Stimulated activated CD4-positive, alpha-beta T cell treated with anti-CD3 and anti-CD28 coated beads, Interleukin-15, amount 100 ng/mL, for 24 hours (primary cell): ENCODE data around the gene INSYN2B.

Experiments used
- DNase-seq: peaks from one replicate; pipeline ENCODE4 v3.0.0-alpha.2; 2020

Gene INSYN2B

DNA sequence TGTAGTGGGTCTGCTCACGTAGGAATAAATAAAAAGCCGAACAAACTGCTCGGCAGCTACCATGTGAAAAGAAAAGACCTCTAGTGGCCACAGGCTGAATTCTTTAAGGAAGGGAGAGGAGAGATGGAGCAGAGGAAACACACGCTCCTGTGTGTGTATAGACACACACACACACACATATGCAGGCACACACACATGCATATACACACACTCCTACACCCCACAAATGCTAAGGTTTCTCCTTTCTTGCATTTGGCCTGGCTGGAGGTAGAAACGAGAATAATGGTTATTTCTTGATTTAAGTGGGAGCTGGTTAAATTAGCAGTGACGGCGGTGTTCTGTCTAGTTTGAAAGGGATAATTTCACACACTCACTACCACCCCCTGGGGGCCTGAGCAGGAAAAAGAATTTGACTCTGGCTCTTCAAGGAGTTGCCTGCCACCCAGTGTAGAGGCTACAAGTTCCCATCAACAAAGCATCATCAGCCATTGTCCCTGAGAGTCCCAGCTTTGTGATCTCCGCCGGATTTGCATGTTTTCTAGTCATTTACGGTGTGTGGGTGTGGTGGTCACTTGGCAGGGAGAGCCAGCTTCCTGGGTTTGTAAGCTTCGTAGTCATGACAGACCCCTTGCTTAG, at the start of gene INSYN2B:
INSYN2B (minus strand) TSS at position 78 of the 636 bp plus-strand sequence. CDS start 96,597 bp downstream, outside the sequence.
- DNase-seq: peak; percentile 28

DNA sequence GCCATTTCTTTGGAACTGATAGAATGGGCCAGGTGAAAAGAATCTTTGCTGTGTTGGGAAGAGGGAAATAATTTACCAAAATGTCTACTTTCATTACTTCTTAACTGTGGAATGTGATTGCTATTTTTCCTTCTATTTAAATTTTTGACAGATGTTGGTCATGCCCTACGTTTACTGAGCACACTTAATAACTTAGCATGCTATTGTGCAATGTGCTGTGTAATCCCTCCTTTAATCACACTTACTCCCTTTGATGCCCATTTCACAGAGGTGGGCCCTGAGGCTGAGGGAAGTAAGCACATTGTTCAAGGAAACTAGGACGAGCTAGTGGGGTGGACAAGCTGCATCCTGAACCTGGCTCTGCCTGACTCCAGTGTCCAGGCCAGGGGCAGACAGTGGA, 47.8 kb upstream of the INSYN2B start:
- DNase-seq: no peak

DNA sequence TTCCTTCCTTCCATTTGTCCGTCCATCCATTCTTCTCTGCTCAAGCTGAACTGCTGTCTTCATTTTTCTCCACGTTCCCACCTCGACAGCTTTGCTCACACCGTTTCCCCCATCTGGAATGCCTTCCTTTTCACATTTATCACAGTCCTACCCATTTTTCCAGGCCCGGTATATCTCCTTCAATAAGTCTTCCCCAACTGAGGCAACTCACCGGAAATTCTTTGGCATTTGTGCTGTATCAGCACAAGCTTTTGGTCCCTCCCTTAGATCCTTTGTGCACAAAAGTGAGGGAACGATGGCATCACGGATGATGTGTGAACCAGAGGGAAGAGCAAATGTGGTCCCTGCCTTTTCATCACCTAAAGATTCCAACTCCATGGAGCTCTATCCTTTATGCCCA, 45.6 kb upstream of the INSYN2B start:
- no peak for DNase-seq

DNA sequence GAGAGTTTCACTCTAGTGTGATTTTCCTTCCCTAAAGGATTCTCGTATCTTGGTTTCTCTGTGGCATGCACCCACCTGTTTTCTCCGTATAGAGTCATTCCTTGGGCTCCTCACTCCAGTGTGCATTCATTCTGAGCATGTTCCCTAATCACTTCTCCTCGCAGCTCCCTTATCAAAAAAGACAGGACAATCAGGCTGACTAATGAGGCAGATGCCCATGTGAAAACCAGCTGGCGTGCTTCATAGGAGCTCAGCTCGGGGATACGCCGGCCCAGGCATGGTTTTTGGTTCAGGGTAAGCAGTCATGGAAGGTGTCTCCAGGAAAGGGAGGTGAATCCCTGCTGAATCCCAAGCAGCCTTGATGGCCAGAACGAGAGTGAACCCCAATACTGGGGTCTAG, 41.2 kb upstream of the INSYN2B start:
- no peak for DNase-seq

DNA sequence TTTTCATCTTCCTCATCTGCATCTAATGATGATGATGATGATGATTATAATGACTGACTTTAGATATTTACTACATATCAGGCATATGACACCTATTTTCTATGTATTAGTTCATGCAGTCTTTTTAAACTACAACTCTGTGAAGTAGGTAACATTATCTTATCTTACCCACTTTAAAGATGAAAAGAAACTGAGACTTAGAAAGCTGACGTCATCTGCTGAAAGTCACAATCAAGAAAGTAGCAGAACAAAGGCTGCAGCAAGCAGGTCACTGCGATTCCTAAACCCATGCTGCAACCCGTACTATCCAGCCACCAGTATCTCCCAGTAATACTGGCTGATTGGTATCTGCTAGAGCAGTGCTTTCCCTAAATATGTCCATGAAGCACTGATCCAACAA, 40.1 kb upstream of the INSYN2B start:
- DNase-seq: no peak

- DNase-seq: no peak
Observed at GRCh38 chr5:170012622-170013021, 32.3 kb upstream of the INSYN2B start.

DNA sequence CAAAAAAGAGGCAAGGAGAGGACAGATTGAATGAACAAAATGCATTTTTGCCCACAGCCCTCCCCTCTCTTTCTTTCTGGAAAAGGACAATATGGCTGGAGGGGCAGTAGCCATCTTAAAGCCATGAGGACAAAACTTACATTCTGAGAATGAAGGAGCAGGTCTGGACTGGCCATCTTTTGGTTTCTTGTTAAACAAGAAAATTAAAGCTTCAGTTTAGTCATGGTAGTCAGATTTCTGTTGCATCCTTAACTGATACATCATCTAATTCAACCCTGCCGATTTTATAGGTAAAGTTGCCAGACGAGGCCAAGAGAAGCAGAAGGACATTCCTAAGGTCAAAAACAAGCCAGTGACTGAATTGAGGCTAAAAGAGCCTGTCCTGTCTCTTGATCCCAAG, 31.5 kb upstream of the INSYN2B start:
- no peak for DNase-seq

- DNase-seq: no peak
Observed at GRCh38 chr5:170010595-170010994, 30.3 kb upstream of the INSYN2B start.

GRCh38 chr5:170008376-170008775, 28.1 kb upstream of the INSYN2B start:
- no peak for DNase-seq

GRCh38 chr5:170006021-170006420, 25.7 kb upstream of the INSYN2B start:
- no peak for DNase-seq

GRCh38 chr5:170000155-170000554, 19.9 kb upstream of the INSYN2B start:
- DNase-seq: no peak

DNA sequence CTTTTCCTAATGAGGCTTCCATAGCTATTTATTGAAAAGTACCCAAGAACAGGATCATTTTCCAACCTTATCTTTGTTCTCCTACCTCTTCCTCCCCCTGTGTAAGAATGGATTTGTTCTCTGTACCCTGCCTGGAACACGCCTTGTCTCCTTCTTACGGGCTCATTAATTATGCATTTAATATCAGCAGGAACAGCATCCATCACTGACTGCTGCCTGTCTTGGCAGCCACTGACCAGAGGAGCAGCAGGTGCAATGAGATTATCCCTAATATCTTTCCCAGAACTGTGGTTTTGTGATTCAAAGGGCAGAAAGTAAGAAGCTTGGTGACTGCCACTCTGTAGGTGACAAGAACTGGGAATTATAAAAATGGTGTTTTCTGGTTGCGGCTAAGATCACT, 19.3 kb upstream of the INSYN2B start:
- no peak for DNase-seq

- DNase-seq: no peak
Observed at GRCh38 chr5:169997798-169998197, 17.5 kb upstream of the INSYN2B start.

DNA sequence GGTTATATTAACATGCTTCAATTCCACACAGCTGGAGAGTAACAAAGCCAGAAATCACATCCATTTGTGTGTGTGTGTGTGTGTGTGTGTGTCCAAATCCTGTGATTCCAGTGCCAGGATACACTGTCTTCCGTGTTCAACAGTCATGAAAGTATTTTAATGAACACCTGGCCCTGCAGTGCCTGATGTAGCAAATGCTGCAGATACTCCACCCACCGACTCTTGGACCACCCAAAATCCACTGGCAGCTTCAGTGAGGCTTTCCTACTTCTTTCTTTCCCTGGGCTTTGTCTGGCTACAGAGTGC, 13.1 kb upstream of the INSYN2B start:
- no peak for DNase-seq

DNA sequence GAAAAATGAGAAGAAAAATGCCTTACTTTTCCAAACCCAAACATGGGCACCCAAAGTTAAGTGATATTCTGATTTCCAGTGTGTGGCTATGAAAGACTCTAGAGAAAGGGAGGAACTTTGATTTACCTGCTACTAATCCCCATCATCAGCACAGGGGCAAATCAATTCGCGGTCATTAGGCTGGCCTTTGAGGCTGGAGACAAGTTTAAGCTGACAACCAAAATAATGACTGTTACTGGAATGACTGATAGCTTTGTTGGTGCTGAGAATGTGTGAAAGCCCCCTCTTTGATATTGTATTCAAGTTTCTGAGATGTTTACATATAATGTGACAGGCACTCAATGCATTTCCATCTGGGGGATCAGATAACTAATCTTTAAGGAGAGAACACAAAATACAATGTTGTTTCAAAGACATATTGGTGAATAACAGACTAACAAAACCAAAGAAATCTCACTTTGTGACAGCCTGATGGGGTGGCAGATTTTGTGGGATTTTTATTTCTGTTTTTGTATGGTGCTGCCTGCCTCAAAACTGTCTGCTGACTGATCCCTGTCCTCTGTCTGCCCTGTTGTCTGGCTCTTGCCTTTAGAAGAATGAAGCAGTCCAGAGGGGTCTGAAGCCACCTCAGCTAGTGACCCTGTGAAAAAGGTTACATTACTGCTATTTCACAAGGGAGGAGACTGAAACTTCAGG, 12.6 kb upstream of the INSYN2B start:
- DNase-seq: no peak

DNA sequence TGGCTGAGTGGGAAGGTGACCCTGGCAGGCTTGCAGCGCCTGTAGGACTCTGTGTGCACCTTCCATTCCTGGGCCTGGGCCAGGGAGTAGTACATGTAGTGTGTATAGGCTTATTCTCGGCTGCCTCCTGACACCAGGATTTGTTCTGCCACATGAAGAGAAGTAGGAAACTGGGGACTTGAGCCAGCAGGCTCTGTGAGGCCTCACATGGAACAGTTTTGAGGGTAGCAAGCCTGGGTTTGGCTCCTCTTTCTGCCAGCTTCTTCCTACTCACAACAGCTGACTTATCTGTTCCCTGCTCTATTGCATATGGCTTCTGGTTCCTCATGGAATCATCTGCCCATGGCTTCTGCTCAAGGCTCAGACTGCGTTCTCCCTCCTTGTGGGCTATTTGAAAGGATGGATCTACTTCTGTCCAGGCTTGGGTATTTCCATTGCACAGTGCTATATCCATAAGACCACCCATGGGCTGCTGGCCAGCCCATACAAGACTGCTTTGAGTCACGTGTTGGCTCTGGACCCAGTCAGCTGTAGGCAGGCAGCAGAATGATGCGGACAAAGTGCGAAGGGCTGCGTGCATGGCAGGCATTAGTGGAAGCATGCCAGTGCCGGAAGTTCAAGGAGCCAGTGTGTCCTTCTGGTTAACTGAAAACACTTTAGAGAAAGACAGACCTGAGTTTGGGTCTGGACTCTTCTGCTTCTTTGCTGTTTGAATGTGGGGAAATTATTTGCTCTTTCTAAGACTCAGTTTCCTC, 11.0 kb upstream of the INSYN2B start:
- no peak for DNase-seq

GRCh38 chr5:169989365-169989764, 9.1 kb upstream of the INSYN2B start:
- DNase-seq: no peak

DNA sequence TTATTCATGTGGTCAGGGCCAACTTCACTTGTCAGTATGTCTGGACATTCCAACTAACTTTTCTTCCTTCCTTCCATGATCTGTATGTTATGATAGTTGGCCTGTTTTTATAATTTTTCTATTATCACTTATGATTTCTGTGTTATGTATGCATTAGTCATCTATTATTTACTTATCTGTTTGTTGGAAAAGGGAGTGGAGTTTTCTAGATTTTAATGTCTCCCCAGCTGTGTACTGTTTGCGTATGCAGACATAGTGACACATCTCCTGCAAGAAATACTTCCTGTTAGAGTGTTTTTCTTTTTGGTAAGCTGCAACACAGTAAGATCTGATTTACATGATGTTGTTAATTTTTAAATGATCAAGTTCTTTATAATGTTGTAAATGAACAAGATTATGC, 8.7 kb upstream of the INSYN2B start:
- no peak for DNase-seq

- no peak for DNase-seq
Observed at GRCh38 chr5:169988206-169988605, 7.9 kb upstream of the INSYN2B start.

DNA sequence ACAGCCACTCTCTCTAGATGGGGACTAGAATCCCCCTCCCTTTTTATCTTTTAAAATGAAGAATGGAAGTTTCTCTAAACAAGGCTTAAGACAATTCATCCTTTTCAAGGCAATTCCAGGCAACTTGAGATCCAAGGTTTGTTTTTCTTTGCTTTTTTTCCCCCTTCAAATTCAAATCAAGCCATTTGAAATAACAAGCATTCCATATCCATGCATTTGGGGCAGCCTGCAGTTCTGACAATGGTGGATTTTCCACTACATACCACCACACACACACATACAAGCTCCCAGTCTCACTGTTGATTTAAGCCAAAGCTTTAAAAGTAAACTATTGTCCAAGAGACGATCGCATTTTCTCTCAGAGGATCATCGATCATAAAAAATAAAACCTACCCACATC, 424 bp downstream of the INSYN2B start:
- no peak for DNase-seq

- no peak for DNase-seq
Observed at GRCh38 chr5:169978714-169979113, 1.6 kb downstream of the INSYN2B start.

DNA sequence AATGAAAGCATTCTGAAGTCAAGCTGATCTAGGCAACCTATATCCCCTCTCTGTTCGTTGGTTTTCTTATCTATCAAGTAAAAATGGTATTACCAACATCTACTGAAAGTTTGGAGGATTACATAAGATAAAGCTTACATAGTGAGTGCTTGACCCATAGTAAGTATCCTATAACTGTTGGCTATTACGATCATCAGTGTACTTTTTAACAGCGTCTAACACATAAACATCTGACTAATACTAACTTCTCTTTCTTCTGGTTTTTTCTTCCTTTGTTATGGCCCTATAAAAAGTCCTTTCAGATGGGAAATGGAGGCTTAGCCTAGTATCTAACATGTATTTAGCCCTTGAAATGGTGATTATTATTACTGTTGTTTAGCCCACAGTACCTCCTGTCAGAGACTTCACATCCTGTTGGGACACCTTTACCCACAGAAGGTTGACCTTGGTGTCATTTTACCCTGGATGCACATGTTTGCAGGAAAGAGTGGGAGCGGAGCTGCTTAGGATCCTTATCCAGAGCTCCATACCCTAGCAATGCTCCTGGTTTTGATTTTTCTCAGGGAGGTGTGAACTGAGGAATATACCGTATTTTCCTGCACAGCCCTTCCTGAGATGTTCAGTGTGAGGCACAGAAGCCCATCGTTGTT, 6.0 kb downstream of the INSYN2B start:
- DNase-seq: no peak

GRCh38 chr5:169973056-169973455, 7.2 kb downstream of the INSYN2B start:
- no peak for DNase-seq

- DNase-seq: no peak
Observed at GRCh38 chr5:169971780-169972179, 8.5 kb downstream of the INSYN2B start.
